ENCODE data around the gene CALU.

The CALU gene

DNA sequence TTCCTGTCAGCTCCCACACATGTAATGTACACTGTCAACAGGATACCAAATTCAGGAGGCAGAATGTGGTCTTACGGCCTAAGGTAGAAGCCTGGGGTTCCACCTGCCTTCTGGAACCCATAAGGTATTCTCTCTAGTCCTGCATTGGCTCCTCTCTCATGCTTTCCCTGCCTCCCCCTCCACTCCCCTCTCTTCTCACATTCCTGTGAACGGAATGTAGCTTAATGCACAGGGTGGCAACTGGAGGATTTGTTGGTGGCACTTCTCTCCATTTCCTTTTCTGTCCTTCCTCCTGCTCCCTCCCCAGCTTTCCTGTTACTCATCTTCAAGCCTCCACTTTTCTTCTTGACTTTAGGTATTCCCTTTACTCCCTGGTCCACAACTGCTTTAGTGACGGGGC lies 79.5 kb downstream of the CALU start:
- Histone ChIP-seq H3K4me1 (ENCODE audit: control insufficient read depth in 1 of 2, insufficient read depth in 2 of 2, low read length in 2 of 2) (peaks cover 0 to 6% of the 10 kb centered on the region in 2 donors), H3K27me3 (ENCODE audit: low read depth, low read length) (no peaks in the 10 kb centered on the region), H3K9me3 (ENCODE audit: control insufficient read depth in 1 of 2, low read length in 2 of 2) (no peaks in the 10 kb centered on the region), H3K36me3 (ENCODE audit: control insufficient read depth in 1 of 2, insufficient read depth in 2 of 2, low read length in 2 of 2) (no peaks in the 10 kb centered on the region), H3K27ac (ENCODE audit: low read length) (no peak overlapping the region), H3K4me3 (ENCODE audit: low read depth in 1 of 2, low read length in 2 of 2) (no peak overlapping the region)

Measured in muscle layer of duodenum (tissue), 2 donors.